Lung (tissue), 12 donors: Measurements from ENCODE around the gene CCDC136. TPM values are rescaled to one million over a fixed set of nuclear protein-coding genes. Genes with fewer than 3 reads are reported as not detected.

Experiments
- ATAC-seq: fragments of 200-7000 bp; cut with Tn5 transposase; one replicate; pipeline ENCODE4 v1.9.1; 2020; ENCODE audit warnings: moderate number of reproducible peaks; ENCODE audit not compliant: insufficient read depth, low FRiP score
- DNase-seq, 3 donors: peaks; one replicate each; pipeline ENCODE4 v3.0.0-alpha.2; 2013 to 2017
- H3K27ac ChIP-seq, 2 donors: one replicate each; pipeline ENCODE4 v1.5.1; 2013; ENCODE audit warnings: mild to moderate bottlenecking in 2 of 2, moderate library complexity in 2 of 2, control low read depth in 1 of 2, inconsistent platforms in 1 of 2, low read depth in 1 of 2, low read length in 1 of 2
- H3K27me3 ChIP-seq, 3 donors: one replicate each; pipeline ENCODE4 v1.5.1; 2013; ENCODE audit warnings: low read length in 2 of 3; ENCODE audit not compliant: control insufficient read depth in 3 of 3, insufficient read depth in 3 of 3
- H3K36me3 ChIP-seq, 4 donors: one replicate each; pipeline ENCODE4 v1.5.1; 2013; ENCODE audit warnings: low read length in 4 of 4, mild to moderate bottlenecking in 1 of 4, moderate library complexity in 1 of 4; ENCODE audit not compliant: control insufficient read depth in 4 of 4, insufficient read depth in 4 of 4
- H3K4me1 ChIP-seq, 5 donors: one replicate each; pipeline ENCODE4 v1.5.1; 2013; ENCODE audit warnings: low read length in 5 of 5, mild to moderate bottlenecking in 2 of 5, moderate library complexity in 1 of 5; ENCODE audit not compliant: control insufficient read depth in 5 of 5, insufficient read depth in 5 of 5
- H3K4me3 ChIP-seq: one replicate; pipeline ENCODE4 v1.5.1; 2013; ENCODE audit warnings: mild to moderate bottlenecking, control low read depth, moderate library complexity
- H3K9ac ChIP-seq, 2 donors: one replicate each; pipeline ENCODE4 v1.5.1; 2013; ENCODE audit warnings: low read length in 2 of 2, control low read depth in 1 of 2; ENCODE audit not compliant: insufficient read depth in 1 of 2
- H3K9me3 ChIP-seq, 4 donors: one replicate each; pipeline ENCODE4 v1.5.1; 2013; ENCODE audit warnings: low read length in 3 of 4, mild to moderate bottlenecking in 1 of 4, moderate library complexity in 1 of 4; ENCODE audit not compliant: control insufficient read depth in 4 of 4, insufficient read depth in 3 of 4
- WGBS, 2 donors: extraction: QIAGEN DNeasy Blood & Tissue Kit; methylation state at CpG; one replicate each; pipeline ENCODE4 v1.1.7; 2013; 5-methylcytosine and 5-hydroxymethylcytosine counted together
- polyA plus RNA-seq, 2 donors: library from polyadenylated mRNA; stranded (reverse); fragments of 200-250 nt; gene quantifications; one replicate each; pipeline ENCODE4 v1.2.1, GENCODE V29; 2013
- total RNA-seq, 2 donors: library from RNA; depleted of rRNA in 1 of 2; stranded (reverse); fragments of >200 nt in 1 of 2; gene quantifications; one replicate each; pipeline ENCODE4 v1.2.1, GENCODE V29; 2014 to 2021
- TF ChIP-seq, protein P1 (sequence below): IDR thresholded peaks from 2 replicates; pipeline ENCODE4 v1.5.1; 2012; ENCODE audit warnings: mild to moderate bottlenecking; ENCODE audit errors: control extremely low read depth, extremely low read depth
- donor health status: control.
- donor health status: control.
- donor health status: Bipolar disorder and iron deficiency.
- donor health status: healthy.
- donor health status: DM: yes; HTN: yes; CAD: no.

The CCDC136 gene
- total and polyA plus RNA-seq, 4 donors: 0.70 to 6.4 (median 1.7) TPM

DNA sequence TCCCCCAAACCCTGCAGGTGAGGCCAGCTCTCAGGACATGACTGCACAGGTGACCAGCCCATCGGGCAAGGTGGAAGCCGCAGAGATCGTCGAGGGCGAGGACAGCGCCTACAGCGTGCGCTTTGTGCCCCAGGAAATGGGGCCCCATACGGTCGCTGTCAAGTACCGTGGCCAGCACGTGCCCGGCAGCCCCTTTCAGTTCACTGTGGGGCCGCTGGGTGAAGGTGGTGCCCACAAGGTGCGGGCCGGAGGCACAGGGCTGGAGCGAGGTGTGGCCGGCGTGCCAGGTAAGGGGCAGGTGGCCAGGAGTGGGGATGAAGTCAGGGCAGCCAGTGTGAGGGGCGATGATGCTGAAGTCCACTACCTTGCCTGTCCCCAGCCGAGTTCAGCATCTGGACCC, 62.6 kb downstream of the CCDC136 start:
- DNase-seq (no peak), ATAC-seq (no peak)
- no peaks in the 10 kb centered on the region for H3K9me3 ChIP-seq
- TF ChIP-seq, protein P1, sequence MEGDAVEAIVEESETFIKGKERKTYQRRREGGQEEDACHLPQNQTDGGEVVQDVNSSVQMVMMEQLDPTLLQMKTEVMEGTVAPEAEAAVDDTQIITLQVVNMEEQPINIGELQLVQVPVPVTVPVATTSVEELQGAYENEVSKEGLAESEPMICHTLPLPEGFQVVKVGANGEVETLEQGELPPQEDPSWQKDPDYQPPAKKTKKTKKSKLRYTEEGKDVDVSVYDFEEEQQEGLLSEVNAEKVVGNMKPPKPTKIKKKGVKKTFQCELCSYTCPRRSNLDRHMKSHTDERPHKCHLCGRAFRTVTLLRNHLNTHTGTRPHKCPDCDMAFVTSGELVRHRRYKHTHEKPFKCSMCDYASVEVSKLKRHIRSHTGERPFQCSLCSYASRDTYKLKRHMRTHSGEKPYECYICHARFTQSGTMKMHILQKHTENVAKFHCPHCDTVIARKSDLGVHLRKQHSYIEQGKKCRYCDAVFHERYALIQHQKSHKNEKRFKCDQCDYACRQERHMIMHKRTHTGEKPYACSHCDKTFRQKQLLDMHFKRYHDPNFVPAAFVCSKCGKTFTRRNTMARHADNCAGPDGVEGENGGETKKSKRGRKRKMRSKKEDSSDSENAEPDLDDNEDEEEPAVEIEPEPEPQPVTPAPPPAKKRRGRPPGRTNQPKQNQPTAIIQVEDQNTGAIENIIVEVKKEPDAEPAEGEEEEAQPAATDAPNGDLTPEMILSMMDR: no peak
- no peaks in the 10 kb centered on the region for H3K4me1 ChIP-seq
- peaks cover 0 to 31% (median 9%) of the 10 kb centered on the region in 4 donors for H3K36me3 ChIP-seq
- WGBS, 2 donors: 88 to 89% methylated on average over 21 of the region's 21 CpGs
- no peak overlapping the region for H3K27ac ChIP-seq
- no peaks in the 10 kb centered on the region for H3K27me3 ChIP-seq
- H3K4me3 ChIP-seq: no peak overlapping the region
- H3K9ac ChIP-seq: no peak overlapping the region

GRCh38 chr7:128855559-128855958, 63.8 kb downstream of the CCDC136 start:
- Histone ChIP-seq H3K4me1 (no peaks in the 10 kb centered on the region), H3K27me3 (no peaks in the 10 kb centered on the region), H3K4me3 (no peak overlapping the region), H3K36me3 (peaks cover 0 to 26% (median 7%) of the 10 kb centered on the region in 4 donors), H3K9me3 (no peaks in the 10 kb centered on the region), H3K9ac (no peak overlapping the region), H3K27ac (no peak overlapping the region)
- 87 to 92% methylated on average over 3 of the region's 3 CpGs for WGBS, 2 donors
- ATAC-seq (no peak), DNase-seq (no peak)
- TF ChIP-seq, protein P1: no peak

GRCh38 chr7:128856001-128856718, 64.4 kb downstream of the CCDC136 start:
- Histone ChIP-seq H3K27me3 (no peaks in the 10 kb centered on the region), H3K9me3 (no peaks in the 10 kb centered on the region), H3K4me1 (no peaks in the 10 kb centered on the region), H3K27ac (no peak overlapping the region), H3K36me3 (peaks cover 0 to 26% (median 6%) of the 10 kb centered on the region in 4 donors), H3K9ac (no peak overlapping the region), H3K4me3 (no peak overlapping the region)
- 88 to 95% methylated on average over 17 of the region's 17 CpGs for WGBS, 2 donors
- TF ChIP-seq, protein P1: no peak
- DNase-seq (no peak), ATAC-seq (no peak)
